ENCODE results near the gene GRAMD4. TPM values are rescaled to one million over a fixed set of nuclear protein-coding genes. Genes with fewer than 3 reads are reported as not detected.

The GRAMD4 gene
- polyA plus RNA-seq, 3 donors, result 9.5 to 33.3 (median 12.6) TPM

DNA sequence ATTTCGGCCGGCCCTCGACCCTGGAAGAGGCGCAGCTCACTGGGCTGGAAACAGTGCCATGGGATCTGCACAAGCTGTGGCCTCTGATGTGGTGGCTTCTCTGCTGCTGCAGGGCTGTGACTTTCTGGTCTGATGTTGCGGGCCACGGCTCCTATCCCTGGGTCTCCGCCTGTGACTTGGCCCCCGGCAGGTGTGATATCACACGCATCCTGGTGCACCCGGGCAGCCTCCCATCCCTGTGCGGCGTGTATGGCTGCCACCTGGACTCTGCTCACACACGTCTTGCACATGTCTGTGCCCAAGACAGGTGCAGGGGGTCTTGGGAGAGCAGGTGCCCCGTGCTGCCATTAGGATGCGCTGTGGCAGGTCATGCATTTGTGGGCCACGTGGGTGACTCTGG, 31.1 kb downstream of the GRAMD4 start:
- H3K4me1 ChIP-seq (ENCODE audit: control insufficient read depth in 1 of 2, insufficient read depth in 2 of 2, low read length in 2 of 2), result peaks cover 27 to 45% of the 10 kb centered on the region in 2 donors
- no peak for TF ChIP-seq CTCF (IDR thresholded peaks at IDR 0.05)
- no peaks in the 10 kb centered on the region for H3K27me3 ChIP-seq (ENCODE audit: control insufficient read depth in 2 of 2, insufficient read depth in 2 of 2, low read length in 2 of 2)
- H4K20me1 ChIP-seq (ENCODE audit: insufficient read depth, low read length), result peaks cover 100% of the 10 kb centered on the region
- no peak overlapping the region for H3K9ac ChIP-seq (ENCODE audit: insufficient read depth, low read length, poor library complexity, severe bottlenecking)
- peaks cover 85% of the 10 kb centered on the region for H3K79me2 ChIP-seq (ENCODE audit: insufficient read depth, low read length)
- Mint-ChIP-seq H3K27me3 (ENCODE audit: low read depth in 3 of 3) (peaks cover 0 to 2% (median 0%) of the 10 kb centered on the region in 3 donors), H3K36me3 (peaks cover 33 to 56% of the 10 kb centered on the region in 2 donors), H3K27ac (peak overlapping the region in 2 of 7 donors; percentile 32 to 56), H3K4me3 (no peak overlapping the region), H3K9me3 (peaks cover 0 to 3% (median 0%) of the 10 kb centered on the region in 7 donors), H3K4me1 (peaks cover 56% of the 10 kb centered on the region)
- H3K36me3 ChIP-seq (replicated peaks in 1 of 2; ENCODE audit: control insufficient read depth in 1 of 2, insufficient read depth in 2 of 2, low read length in 2 of 2), result peaks cover 17 to 27% of the 10 kb centered on the region in 2 donors
- H2AFZ ChIP-seq (ENCODE audit: insufficient read depth, low read depth, low read length, poor library complexity, severe bottlenecking), result no peak overlapping the region
- intact Hi-C loops (cut with micrococcal nuclease), result no loop called here
- no peak overlapping the region for H3K27ac ChIP-seq (ENCODE audit: low read depth in 1 of 2, low read length in 2 of 2)
- WGBS (ENCODE audit: insufficient coverage), result 96% methylated on average over 16 of the region's 16 CpGs
- no peaks in the 10 kb centered on the region for H3K9me3 ChIP-seq (replicated peaks in 1 of 2; ENCODE audit: control insufficient read depth in 1 of 2, insufficient read depth in 1 of 2, low read length in 2 of 2)
- no peak overlapping the region for H3K4me3 ChIP-seq (replicated peaks in 1 of 3; ENCODE audit: low read depth in 2 of 3, low read length in 3 of 3)
- no peak for DNase-seq
- H3K4me2 ChIP-seq (replicated peaks; ENCODE audit: extremely low read depth, low read length, poor library complexity, severe bottlenecking), result no peak overlapping the region

- Histone ChIP-seq H3K9ac (ENCODE audit: insufficient read depth, low read length, poor library complexity, severe bottlenecking) (no peak overlapping the region), H3K79me2 (ENCODE audit: insufficient read depth, low read length) (peaks cover 85% of the 10 kb centered on the region), H2AFZ (ENCODE audit: insufficient read depth, low read depth, low read length, poor library complexity, severe bottlenecking) (no peak overlapping the region)
Observed at GRCh38 chr22:46652081-46652846, 32.1 kb downstream of the GRAMD4 start.

More at GRCh38 chr22:46652081-46652846, 32.1 kb downstream of the GRAMD4 start:
- H3K4me2 ChIP-seq (replicated peaks; ENCODE audit: extremely low read depth, low read length, poor library complexity, severe bottlenecking), result no peak overlapping the region
- H3K4me3 ChIP-seq (replicated peaks in 1 of 3; ENCODE audit: low read depth in 2 of 3, low read length in 3 of 3), result no peak overlapping the region
- intact Hi-C loops (cut with micrococcal nuclease), result no loop called here
- H3K27ac ChIP-seq (ENCODE audit: low read depth in 1 of 2, low read length in 2 of 2), result no peak overlapping the region
- no peaks in the 10 kb centered on the region for H3K9me3 ChIP-seq (replicated peaks in 1 of 2; ENCODE audit: control insufficient read depth in 1 of 2, insufficient read depth in 1 of 2, low read length in 2 of 2)
- no peaks in the 10 kb centered on the region for H3K27me3 ChIP-seq (ENCODE audit: control insufficient read depth in 2 of 2, insufficient read depth in 2 of 2, low read length in 2 of 2)
- peaks cover 26 to 55% of the 10 kb centered on the region in 2 donors for H3K36me3 Mint-ChIP-seq
- DNase-seq, result no peak
- H3K27me3 Mint-ChIP-seq (ENCODE audit: low read depth in 3 of 3), result peaks cover 0 to 2% (median 0%) of the 10 kb centered on the region in 3 donors
- WGBS (ENCODE audit: insufficient coverage), result 95% methylated on average over 19 of the region's 22 CpGs
- peaks cover 59% of the 10 kb centered on the region for H3K4me1 Mint-ChIP-seq
- peak overlapping the region in 4 of 7 donors; percentile 10 to 72 (median 50) for H3K27ac Mint-ChIP-seq
- H3K9me3 Mint-ChIP-seq, result peaks cover 0 to 3% (median 0%) of the 10 kb centered on the region in 7 donors
- H3K36me3 ChIP-seq (replicated peaks in 1 of 2; ENCODE audit: control insufficient read depth in 1 of 2, insufficient read depth in 2 of 2, low read length in 2 of 2), result peaks cover 15 to 22% of the 10 kb centered on the region in 2 donors
- peaks cover 27 to 45% of the 10 kb centered on the region in 2 donors for H3K4me1 ChIP-seq (ENCODE audit: control insufficient read depth in 1 of 2, insufficient read depth in 2 of 2, low read length in 2 of 2)
- no peak overlapping the region for H3K4me3 Mint-ChIP-seq
- peaks cover 100% of the 10 kb centered on the region for H4K20me1 ChIP-seq (ENCODE audit: insufficient read depth, low read length)
- no peak for TF ChIP-seq CTCF (IDR thresholded peaks at IDR 0.05)

All from CD14-positive monocyte (primary cell).